Skeletal muscle cell (primary cell): ENCODE measurements around the gene FGD2.
"Not testable (repeated sequence)": the region's sequence is repeated elsewhere in the genome, so short reads cannot be mapped to it uniquely, and the experiment has no call there.

Source experiments
- DNase-seq: peaks from one replicate; pipeline ENCODE4 v3.0.0-alpha.2; 2010; ENCODE audit warnings: low read depth
- H3K4me3 ChIP-seq: 2 replicates; pipeline ENCODE4 v1.5.1; 2011; ENCODE audit warnings: low read depth, mild to moderate bottlenecking, control low read depth, low read length, moderate library complexity

The FGD2 gene

GRCh38 chr6:37054171-37054570 is 48.7 kb downstream of the FGD2 start:
- no peak for DNase-seq
- H3K4me3 ChIP-seq = no peak overlapping the region

- DNase-seq = no peak
- H3K4me3 ChIP-seq = no peak overlapping the region
These were observed 49.1 kb downstream of the FGD2 start for GRCh38 chr6:37054580-37054979.

GRCh38 chr6:37056112-37056403 is 50.6 kb downstream of the FGD2 start:
- DNase-seq = no peak
- no peak overlapping the region for H3K4me3 ChIP-seq

- no peak overlapping the region for H3K4me3 ChIP-seq
- no peak for DNase-seq
These were observed 51.1 kb downstream of the FGD2 start for GRCh38 chr6:37056439-37057127.

GRCh38 chr6:37057128-37057471 is 51.6 kb downstream of the FGD2 start:
- H3K4me3 ChIP-seq = no peak overlapping the region
- no peak for DNase-seq

- DNase-seq = no peak
- H3K4me3 ChIP-seq = no peak overlapping the region
These were observed 52.2 kb downstream of the FGD2 start for GRCh38 chr6:37057678-37058077.

- DNase-seq = no peak
- H3K4me3 ChIP-seq = no peak overlapping the region
These were observed 52.7 kb downstream of the FGD2 start for GRCh38 chr6:37058084-37058586.

GRCh38 chr6:37058984-37059343 is 53.5 kb downstream of the FGD2 start:
- not testable (repeated sequence) for DNase-seq, H3K4me3 ChIP-seq

- peak overlapping the region; percentile 23 for H3K4me3 ChIP-seq
- peak; percentile 90 for DNase-seq
These were observed 54.1 kb downstream of the FGD2 start for GRCh38 chr6:37059344-37060194.

GRCh38 chr6:37060195-37060559 is 54.7 kb downstream of the FGD2 start:
- H3K4me3 ChIP-seq = no peak overlapping the region
- no peak for DNase-seq

GRCh38 chr6:37061157-37061804 is 55.8 kb downstream of the FGD2 start:
- no peak for DNase-seq
- no peak overlapping the region for H3K4me3 ChIP-seq

GRCh38 chr6:37062424-37062823 is 57.0 kb downstream of the FGD2 start:
- H3K4me3 ChIP-seq = no peak overlapping the region
- no peak for DNase-seq

- no peak for DNase-seq
- H3K4me3 ChIP-seq = no peak overlapping the region
These were observed 63.2 kb downstream of the FGD2 start for GRCh38 chr6:37068356-37069270.

- no peak for DNase-seq
- H3K4me3 ChIP-seq = no peak overlapping the region
These were observed 64.2 kb downstream of the FGD2 start for GRCh38 chr6:37069639-37070038.

GRCh38 chr6:37072526-37072925 is 67.1 kb downstream of the FGD2 start:
- no peak overlapping the region for H3K4me3 ChIP-seq
- DNase-seq = no peak

- no peak overlapping the region for H3K4me3 ChIP-seq
- DNase-seq = peak; percentile 95
These were observed 68.8 kb downstream of the FGD2 start for GRCh38 chr6:37074053-37074827.

GRCh38 chr6:37077191-37077904 is 71.9 kb downstream of the FGD2 start:
- H3K4me3 ChIP-seq = no peak overlapping the region
- no peak for DNase-seq

GRCh38 chr6:37077905-37078296 is 72.4 kb downstream of the FGD2 start:
- H3K4me3 ChIP-seq = no peak overlapping the region

More at GRCh38 chr6:37077905-37078296, 72.4 kb downstream of the FGD2 start:
- DNase-seq = peak; percentile 86
